NCI-H146 (cell line): Measurements from ENCODE around the gene THY1.
"Not testable (repeated sequence)": the region's sequence is repeated elsewhere in the genome, so short reads cannot be mapped to it uniquely, and the experiment has no call there.

Experiments
- DNase-seq: peaks from one replicate; lab custom pipeline; 2025; lab: John Stamatoyannopoulos, UW

Gene THY1

DNA sequence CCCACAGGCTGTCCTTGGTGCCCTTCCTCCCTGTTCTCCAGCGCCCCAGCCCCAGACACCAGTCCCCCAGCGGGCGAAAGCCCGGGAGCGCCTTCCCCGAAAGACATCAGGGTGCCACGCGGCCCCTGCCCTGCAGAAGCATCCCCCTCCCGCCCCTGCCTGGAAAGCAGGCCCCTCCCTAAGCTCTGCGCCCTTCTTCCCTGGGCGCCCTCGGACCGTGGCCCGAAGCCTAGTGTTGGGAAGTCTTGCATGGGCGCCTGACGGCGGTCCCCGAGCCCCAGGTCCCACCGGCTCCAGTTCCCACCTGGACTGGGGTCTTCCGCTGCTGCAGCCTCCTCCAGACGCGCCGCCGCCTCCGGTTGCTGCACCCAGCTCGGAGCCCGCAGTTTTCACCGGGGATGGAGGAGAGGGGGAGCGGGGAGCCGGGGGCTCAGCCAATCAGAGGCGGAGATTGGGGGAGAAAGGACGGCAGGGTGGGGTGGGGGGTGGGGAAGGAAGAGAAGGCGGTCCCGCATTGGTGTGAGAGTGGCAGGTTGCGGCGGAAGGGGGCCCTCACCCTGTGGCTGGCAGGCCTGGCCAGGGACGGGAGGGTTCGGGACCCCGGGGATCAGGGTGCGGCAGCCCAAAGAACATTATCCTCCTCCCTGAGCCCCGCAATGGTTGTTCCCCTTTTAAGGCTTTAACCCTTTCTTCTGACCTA is at the start of gene THY1:
Gene THY1 (minus strand): TSS at position 364 of the 700 bp plus-strand sequence. CDS start 2,267 bp downstream, outside the sequence.
- DNase-seq, result peak; percentile 81

DNA sequence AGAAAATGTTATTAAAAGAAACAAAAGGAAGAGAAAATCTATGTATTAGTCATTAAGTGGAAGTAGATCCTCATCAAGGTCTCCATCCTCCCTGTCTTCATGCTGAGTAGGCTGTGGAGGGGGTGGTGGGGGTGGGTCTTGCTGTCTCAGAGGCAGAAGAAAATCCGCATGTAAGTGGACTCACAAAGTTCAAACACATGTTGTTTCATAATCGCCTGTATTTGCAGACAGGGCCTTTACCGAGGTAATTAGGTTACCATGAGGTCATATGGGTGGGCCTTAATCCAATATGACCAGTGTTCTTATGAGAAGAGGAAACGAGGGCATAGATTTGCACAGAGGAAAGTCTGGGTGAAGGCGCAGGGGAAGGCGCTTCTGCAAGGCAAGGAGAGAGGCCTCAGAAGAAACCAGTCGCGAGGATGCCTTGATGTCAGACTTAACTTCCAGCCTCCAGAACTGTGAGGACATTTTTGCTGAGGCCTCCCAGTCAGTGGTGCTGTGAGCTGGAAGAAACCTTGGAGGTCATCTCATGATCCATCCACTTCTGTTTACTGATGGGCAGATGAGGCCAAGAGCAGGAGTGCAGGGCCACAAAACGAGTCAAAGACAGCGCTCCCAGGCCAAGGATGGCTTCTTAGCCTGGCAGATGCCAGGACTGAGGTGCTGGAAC is 49.3 kb upstream of the THY1 start:
- DNase-seq, result peak; percentile 7

DNA sequence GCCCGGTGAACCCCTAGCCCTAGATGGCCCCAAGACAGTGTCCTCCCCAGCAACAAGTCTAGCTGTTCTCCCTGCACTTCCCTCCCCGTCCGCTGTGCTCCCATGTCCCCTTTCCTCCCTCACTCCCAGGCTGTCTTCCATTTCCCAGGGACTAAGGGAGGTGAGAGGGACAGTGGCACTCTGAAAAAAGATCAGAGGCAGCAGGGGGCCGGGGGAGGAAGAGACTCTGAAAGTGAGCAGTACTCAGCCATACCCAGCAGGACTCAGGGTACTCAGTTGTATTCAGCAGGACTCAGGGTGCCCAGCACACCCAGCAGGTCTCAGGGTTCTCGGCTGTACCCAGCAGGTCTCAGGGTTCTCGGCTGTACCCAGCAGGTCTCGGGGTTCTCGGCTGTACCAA is 48.4 kb upstream of the THY1 start:
- DNase-seq, result no peak

GRCh38 chr11:119470317-119471291 is 47.6 kb upstream of the THY1 start:
- no peak for DNase-seq

GRCh38 chr11:119469506-119469905 is 46.5 kb upstream of the THY1 start:
- no peak for DNase-seq

- DNase-seq, result no peak
Measured at GRCh38 chr11:119468511-119468910, 45.5 kb upstream of the THY1 start.

- peak; percentile 67 for DNase-seq
Measured at GRCh38 chr11:119461229-119461963, 38.4 kb upstream of the THY1 start.

DNA sequence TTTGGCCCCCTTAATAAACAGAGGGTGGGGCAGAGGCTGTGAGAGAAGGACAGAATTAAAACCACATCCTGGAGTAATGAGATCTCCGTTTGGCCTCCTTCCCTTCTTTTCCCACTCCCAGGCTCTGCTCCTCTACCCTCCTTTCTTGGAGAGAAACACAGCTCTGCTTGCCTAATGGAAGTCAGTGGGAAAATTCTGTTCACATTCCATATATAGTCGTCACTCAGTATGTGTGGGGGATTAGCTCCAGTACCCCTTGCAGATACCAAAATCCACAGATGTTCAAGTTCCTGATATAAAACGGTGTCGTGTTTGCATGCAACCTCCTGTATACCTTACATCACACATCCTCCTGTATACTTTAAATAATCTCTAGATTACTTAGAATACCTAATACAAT is 37.6 kb upstream of the THY1 start:
- no peak for DNase-seq

- no peak for DNase-seq
Measured at GRCh38 chr11:119460097-119460496, 37.1 kb upstream of the THY1 start.

GRCh38 chr11:119459293-119459976 is 36.5 kb upstream of the THY1 start:
- no peak for DNase-seq

DNA sequence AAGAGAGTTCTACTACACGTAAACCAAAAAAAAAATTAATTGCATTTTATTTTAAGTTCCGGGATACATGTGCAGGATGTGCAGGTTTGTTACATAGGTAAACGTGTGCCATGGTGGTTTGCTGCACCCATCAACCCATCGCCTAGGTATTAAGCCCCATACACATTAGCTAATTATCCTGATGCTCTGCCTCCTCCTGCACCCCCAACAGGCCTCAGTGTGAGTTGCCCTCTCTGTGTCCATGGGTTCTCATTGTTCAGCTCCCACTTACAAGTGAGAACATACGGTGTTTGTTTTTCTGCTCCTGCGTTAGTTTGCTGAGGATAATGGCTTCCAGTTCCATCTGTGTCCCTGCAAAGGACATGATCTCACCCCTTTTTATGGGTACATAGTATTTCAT is 32.7 kb upstream of the THY1 start:
- not testable (repeated sequence) for DNase-seq

- DNase-seq, result not testable (repeated sequence)
Measured at GRCh38 chr11:119455241-119455640, 32.3 kb upstream of the THY1 start.

DNA sequence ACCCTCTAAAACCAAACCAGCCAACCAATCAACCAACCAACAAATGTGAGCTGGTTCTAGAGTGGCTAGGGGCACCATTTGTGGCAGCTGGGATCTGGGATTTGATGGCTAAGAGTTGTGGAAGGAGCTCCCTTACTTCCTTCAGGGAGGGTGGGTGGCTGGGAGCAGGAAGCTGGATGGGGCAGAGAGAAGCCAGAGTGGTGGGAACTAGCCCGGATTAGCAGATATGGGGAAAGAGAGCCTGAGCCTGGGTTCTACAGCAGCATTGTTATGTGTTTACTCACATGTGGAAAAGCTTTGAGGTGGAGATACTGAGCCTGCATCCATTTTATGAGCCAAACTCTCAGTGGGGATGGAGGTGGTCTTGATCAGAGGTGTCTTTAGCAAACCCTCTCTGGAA is 30.9 kb upstream of the THY1 start:
- no peak for DNase-seq

GRCh38 chr11:119450590-119451326 is 27.8 kb upstream of the THY1 start:
- no peak for DNase-seq

DNA sequence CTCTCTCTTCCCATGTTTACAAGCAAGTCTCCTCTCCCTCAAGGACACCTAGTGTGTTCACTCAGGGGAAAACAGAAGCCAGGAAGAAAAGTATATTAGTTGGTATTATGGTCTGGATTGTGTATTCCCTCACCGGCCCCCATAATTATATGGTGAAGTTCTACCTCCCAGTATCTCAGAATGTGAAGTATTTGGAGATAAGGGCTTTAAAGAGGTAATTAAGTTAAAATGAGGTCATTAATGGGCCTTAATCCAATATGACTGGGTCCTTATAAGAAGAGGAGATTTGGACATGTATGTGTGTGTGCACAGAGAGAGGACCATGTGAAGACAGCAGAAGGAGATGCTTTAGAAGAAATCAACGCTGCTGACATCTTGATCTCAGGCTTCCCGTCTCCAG is 26.5 kb upstream of the THY1 start:
- DNase-seq, result no peak

DNA sequence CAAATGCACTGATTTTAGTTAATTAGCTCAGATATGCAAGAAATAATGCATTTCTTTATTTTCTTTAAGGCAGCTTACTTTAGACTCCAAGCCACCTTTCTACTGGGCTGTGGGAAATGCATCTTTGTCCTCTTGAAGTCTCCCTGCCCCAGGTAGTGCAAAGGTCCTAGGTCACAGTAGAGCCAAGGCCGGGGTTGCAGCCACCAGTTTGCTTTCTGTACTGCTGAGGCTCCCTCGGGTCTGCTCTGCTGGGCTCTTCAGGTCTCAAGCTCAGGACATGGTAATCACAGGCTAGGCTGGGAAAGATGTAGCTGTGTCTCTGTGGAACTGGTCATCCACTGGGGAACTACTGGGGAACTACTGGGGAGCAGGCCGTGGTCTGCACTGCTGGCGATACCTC is 25.4 kb upstream of the THY1 start:
- no peak for DNase-seq

DNA sequence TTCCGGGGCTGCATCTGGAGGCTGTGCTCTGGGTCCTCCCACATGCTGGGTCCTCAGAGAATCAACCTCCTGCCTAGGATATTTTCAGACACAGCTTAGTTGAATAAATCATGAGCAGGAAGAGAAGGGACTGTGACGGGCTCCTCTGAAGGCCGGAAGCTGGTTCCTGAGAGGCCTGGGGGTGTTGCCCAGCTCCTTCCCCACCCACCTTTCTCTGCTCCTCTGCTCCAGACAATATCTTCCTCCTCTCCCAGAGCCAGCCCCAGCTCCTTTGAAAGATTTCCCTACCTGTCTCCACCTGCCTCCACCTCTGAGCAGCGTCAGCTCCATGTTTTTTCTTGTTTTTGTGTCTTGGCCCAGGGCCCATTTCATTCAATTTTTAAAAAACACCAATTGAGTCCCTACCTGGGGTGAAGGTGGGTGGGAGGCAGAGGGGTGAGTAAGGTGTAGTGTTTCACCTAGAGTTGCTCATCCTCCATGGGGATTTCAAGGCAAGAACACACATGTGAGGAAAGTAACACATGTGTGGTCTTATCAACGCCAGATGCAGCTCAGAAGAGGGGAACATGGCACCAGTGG is 24.8 kb upstream of the THY1 start:
- DNase-seq, result no peak

DNA sequence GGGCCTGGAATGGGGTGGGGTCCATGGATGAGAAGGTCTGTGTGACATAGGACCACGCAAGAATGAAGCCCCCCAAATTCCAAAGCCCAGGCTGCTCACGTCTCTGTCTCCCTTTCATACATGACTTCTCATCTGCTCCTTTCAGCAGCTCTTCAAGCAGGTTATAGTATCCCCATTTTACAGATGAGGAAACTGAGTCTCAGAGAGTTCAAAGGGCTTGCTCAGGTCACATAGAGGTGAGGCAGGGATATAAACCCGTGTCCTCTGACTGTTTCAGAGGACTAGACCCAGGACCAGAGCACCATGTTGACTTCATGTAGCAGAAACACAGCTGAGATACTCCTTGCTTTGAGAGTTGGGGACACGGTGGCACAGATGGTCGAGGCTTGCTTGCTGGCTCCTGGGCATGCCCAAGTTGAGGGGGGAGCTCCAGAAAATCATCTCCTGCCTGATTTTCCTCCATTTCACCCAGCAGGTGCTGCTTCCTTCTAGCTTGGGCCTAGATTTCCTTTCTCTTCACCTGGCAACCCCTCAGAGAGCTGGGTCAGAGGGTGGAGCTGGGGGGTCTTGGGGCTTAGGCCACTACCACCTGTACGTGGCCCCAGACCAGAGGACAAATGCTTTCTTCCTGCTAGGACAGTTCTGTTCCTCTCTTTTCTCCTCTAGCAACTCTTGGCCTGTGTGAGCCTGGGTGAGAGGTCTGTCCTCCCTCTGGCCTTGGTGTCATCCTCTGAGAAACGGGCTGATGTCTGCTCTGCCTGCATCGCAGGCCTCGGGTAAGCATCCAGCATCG is 24.1 kb upstream of the THY1 start:
- DNase-seq, result no peak

DNA sequence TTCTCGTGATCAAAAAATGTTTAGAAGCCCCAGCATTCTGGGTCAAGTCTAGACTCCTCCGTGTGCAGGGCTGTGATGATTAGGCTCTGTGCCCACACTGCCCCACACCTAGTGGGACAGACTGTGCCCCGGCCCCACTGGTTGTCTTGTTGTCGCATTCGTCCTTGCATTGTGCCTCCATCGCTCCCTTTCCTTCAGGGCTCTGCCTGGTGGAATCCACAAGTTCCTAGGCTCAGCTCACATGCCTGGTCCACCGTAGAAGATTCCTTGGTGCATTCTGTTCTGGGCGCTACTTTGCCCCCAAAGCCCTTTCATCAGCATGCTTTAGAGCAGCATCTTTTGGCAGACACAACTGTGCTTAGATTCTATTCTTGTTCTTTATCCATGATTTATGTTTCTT is 23.5 kb upstream of the THY1 start:
- DNase-seq, result no peak
